ENCODE results near the gene TTC17.

DNA sequence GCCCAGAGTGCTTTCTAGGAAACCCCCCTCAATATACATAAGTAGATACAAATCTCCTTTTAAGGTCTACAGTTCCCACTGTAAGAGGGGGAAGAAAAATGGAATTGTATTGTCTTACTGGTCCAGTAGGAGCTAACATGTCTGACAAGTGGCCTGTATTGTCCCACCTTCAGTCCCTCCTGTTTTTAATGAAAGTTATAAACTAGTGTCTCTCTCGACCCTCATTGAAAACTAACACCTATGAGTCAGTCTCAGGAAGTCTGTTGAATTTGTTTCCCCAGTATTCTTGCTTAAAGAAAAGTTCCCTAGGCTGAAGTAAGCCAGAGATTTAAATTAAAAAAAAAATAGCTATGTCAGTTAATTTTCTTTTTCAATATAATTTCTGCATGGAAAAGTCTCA, 69.3 kb downstream of the TTC17 start:
- TF ChIP-seq, protein P1, sequence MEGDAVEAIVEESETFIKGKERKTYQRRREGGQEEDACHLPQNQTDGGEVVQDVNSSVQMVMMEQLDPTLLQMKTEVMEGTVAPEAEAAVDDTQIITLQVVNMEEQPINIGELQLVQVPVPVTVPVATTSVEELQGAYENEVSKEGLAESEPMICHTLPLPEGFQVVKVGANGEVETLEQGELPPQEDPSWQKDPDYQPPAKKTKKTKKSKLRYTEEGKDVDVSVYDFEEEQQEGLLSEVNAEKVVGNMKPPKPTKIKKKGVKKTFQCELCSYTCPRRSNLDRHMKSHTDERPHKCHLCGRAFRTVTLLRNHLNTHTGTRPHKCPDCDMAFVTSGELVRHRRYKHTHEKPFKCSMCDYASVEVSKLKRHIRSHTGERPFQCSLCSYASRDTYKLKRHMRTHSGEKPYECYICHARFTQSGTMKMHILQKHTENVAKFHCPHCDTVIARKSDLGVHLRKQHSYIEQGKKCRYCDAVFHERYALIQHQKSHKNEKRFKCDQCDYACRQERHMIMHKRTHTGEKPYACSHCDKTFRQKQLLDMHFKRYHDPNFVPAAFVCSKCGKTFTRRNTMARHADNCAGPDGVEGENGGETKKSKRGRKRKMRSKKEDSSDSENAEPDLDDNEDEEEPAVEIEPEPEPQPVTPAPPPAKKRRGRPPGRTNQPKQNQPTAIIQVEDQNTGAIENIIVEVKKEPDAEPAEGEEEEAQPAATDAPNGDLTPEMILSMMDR (optimal IDR thresholded peaks at IDR 0.05 in 1 of 3, IDR thresholded peaks at IDR 0.05 in 1 of 3, conservative IDR thresholded peaks at IDR 0.05 in 1 of 3; ENCODE audit: extremely low read depth in 1 of 3, insufficient read depth in 2 of 3, low read length in 3 of 3): no peak
- no peak for TF ChIP-seq EZH2 (IDR thresholded peaks at IDR 0.05; ENCODE audit: low read length)
